ENCODE measurements around the gene RBM33. TPM values are rescaled to one million over a fixed set of nuclear protein-coding genes. Genes with fewer than 3 reads are reported as not detected.

Gene RBM33
- total and polyA plus RNA-seq, 9 of the 15 experiments (the other 6 are each of a cell fraction or from before 2014, with no cell fraction given): 4.4 to 80.7 (median 27.3) TPM

GRCh38 chr7:155802906-155803417, 158.5 kb downstream of the RBM33 start:
- POLR2A ChIA-PET: no interaction called here
- FAIRE-seq: no peak

More at GRCh38 chr7:155802906-155803417, 158.5 kb downstream of the RBM33 start:
- TF ChIP-seq ZKSCAN1 (IDR thresholded peaks at IDR 0.05; ENCODE audit: low read depth, low read length) (no peak), KHSRP (IDR thresholded peaks at IDR 0.05) (no peak), NR2C1 (IDR thresholded peaks at IDR 0.05) (no peak), NR2C1 (tag; IDR thresholded peaks at IDR 0.05) (no peak), TCF3 (CRISPR knock-in tag; IDR thresholded peaks at IDR 0.05) (no peak), HSF4 (CRISPR knock-in tag; IDR thresholded peaks at IDR 0.05; ENCODE audit: borderline replicate concordance) (no peak)
- TF ChIP-seq, protein P1, sequence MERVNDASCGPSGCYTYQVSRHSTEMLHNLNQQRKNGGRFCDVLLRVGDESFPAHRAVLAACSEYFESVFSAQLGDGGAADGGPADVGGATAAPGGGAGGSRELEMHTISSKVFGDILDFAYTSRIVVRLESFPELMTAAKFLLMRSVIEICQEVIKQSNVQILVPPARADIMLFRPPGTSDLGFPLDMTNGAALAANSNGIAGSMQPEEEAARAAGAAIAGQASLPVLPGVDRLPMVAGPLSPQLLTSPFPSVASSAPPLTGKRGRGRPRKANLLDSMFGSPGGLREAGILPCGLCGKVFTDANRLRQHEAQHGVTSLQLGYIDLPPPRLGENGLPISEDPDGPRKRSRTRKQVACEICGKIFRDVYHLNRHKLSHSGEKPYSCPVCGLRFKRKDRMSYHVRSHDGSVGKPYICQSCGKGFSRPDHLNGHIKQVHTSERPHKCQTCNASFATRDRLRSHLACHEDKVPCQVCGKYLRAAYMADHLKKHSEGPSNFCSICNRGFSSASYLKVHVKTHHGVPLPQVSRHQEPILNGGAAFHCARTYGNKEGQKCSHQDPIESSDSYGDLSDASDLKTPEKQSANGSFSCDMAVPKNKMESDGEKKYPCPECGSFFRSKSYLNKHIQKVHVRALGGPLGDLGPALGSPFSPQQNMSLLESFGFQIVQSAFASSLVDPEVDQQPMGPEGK (CRISPR knock-in tag; IDR thresholded peaks at IDR 0.05; ENCODE audit: borderline replicate concordance): no peak
- no peak overlapping the region for H3K4me2 ChIP-seq (ENCODE audit: insufficient read depth, low read length)
- no peak overlapping the region for H3K27ac ChIP-seq (ENCODE audit: extremely low read depth, low read depth, low read length)
- peaks cover 15% of the 10 kb centered on the region for H4K20me1 ChIP-seq (replicated peaks; ENCODE audit: control insufficient read depth, insufficient read depth, low read length)
- peaks cover 0 to 26% of the 10 kb centered on the region in 2 experiments; a peak in 2 of 5 replicates for H3K4me1 ChIP-seq (replicated peaks in 1 of 2; ENCODE audit: control insufficient read depth in 2 of 2, insufficient read depth in 2 of 2, low read length in 2 of 2)
- DNase-seq (ENCODE audit: extremely low read depth in 1 of 4, low spot score in 3 of 4) (no peak), ATAC-seq (no peak)
- peaks cover 46 to 71% of the 10 kb centered on the region in 2 experiments for H3K27me3 ChIP-seq (ENCODE audit: control insufficient read depth in 2 of 2, insufficient read depth in 2 of 2, low read length in 2 of 2)
- no peak overlapping the region for H3K9ac ChIP-seq (ENCODE audit: insufficient read depth in 1 of 2, low read depth in 2 of 2, low read length in 2 of 2)
- H3K9me1 ChIP-seq (ENCODE audit: control insufficient read depth, insufficient read depth, low read length): no peaks in the 10 kb centered on the region
- in situ Hi-C loops (cut with MboI): loop anchor here (10.0 kb wide), 1 partner anchor 1472 kb away; no protein-coding TSS in a partner anchor
- no peaks in the 10 kb centered on the region for H3K36me3 ChIP-seq (ENCODE audit: control insufficient read depth, insufficient read depth, low read length)
- no peak overlapping the region for H3K4me3 ChIP-seq
- no peak overlapping the region for H2AFZ ChIP-seq (ENCODE audit: low read depth, low read length)
- WGBS (ENCODE audit: insufficient coverage, low coverage, missing lambda C conversion rate): 69% methylated on average over 51 of the region's 70 CpGs
- CTCF ChIA-PET (ENCODE audit: low intra/inter-chr PET ratio): no interaction called here
- no peaks in the 10 kb centered on the region for H3K79me2 ChIP-seq (ENCODE audit: control insufficient read depth, insufficient read depth, low read length)
- intact Hi-C loops (cut with micrococcal nuclease): loop anchor here (10.0 kb wide), 1 partner anchor 842 kb away; the partner anchor contains the start of gene RNF32
- H3K9me3 ChIP-seq (replicated peaks; ENCODE audit: control insufficient read depth, insufficient read depth, low read depth, low read length): no peaks in the 10 kb centered on the region
- no TSS peak for BruUV-seq (replicated peaks)

All from K562 (cell line).